ENCODE data around the gene RNF112.

DNA sequence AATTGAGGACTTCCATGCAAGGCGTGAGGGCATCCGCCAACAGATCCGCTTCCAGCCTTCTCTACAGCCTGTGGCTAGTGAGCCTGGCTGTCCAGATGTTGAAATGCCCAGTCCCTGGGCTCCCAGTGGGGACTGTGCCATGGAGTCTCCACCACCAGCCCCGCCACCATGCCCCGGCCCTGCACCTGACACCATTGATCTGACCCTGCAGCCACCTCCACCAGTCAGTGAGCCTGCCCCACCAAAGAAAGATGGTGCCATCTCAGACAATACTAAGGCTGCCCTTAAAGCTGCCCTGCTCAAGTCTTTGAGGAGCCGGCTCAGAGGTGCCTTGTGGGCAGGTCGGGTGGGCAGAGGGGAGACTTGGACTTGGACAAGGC, 29.7 kb upstream of the RNF112 start:
- TF ChIP-seq, protein P1, sequence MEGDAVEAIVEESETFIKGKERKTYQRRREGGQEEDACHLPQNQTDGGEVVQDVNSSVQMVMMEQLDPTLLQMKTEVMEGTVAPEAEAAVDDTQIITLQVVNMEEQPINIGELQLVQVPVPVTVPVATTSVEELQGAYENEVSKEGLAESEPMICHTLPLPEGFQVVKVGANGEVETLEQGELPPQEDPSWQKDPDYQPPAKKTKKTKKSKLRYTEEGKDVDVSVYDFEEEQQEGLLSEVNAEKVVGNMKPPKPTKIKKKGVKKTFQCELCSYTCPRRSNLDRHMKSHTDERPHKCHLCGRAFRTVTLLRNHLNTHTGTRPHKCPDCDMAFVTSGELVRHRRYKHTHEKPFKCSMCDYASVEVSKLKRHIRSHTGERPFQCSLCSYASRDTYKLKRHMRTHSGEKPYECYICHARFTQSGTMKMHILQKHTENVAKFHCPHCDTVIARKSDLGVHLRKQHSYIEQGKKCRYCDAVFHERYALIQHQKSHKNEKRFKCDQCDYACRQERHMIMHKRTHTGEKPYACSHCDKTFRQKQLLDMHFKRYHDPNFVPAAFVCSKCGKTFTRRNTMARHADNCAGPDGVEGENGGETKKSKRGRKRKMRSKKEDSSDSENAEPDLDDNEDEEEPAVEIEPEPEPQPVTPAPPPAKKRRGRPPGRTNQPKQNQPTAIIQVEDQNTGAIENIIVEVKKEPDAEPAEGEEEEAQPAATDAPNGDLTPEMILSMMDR (IDR thresholded peaks at IDR 0.05): no peak
- no peak for TF ChIP-seq EZH2 (IDR thresholded peaks at IDR 0.05)
